NCI-H128 (cell line): ENCODE measurements around the gene NFYB.
"Not testable (repeated sequence)": the region's sequence is repeated elsewhere in the genome, so short reads cannot be mapped to it uniquely, and the experiment has no call there.

ENCODE experiments used
- DNase-seq: peaks from one replicate; lab custom pipeline; 2025; ENCODE audit not compliant: unreplicated experiment; lab: John Stamatoyannopoulos, UW

The NFYB gene

GRCh38 chr12:104121001-104121400, 17.0 kb downstream of the NFYB start:
- no peak for DNase-seq

DNA sequence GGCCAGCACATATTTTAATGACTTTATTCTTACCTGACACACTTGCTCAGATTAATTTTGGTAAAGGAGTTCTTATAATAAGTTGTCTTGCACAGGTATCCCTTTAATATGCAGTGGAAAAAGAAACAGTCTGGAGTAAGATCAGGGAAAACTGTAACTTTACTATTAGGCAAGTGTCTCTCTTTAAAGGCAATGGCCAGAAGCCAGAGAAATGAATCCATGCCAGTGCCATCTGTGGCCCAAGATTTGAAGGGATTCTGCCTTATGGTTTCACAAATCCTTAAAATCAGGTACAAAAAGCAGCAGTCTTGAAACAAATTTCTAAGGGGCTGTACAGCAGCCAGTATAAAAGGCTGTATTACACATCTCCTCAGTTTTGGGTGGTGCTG, 22.4 kb downstream of the NFYB start:
- DNase-seq, result no peak

DNA sequence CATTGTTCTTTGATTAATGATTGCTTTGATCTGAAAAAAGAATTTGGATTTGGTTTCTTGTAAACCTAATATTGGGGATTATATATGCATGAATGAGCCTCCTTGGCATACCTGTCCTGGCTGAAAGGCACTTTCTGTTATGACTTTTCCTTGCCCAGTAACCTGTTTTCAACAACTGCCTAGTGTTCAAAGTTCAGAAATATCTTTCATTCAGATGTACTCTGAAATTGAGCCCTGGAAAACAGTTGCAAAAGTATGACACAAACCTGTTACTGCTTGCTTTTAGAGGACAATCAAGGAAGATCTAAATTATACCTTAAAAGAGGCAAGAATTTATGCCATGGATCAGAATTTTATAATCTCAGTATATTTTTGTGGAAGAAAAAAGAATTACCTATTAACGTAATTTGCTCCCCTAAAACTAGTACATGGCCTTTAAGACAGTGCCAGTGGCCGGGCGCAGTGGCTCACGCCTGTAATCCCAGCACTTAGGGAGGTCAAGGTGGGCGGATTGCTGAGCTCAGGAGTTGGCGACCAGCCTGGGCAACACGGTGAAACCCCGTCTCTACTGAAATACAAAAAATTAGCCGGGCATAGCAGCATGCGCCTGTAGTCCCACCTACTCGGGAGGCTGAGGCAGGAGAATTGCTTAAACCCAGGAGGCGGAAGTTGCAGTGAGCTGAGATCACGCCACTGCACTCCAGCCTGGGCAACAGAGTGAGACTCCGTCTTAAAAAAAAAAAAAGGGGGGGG, 23.0 kb downstream of the NFYB start:
- DNase-seq, result not testable (repeated sequence)

DNA sequence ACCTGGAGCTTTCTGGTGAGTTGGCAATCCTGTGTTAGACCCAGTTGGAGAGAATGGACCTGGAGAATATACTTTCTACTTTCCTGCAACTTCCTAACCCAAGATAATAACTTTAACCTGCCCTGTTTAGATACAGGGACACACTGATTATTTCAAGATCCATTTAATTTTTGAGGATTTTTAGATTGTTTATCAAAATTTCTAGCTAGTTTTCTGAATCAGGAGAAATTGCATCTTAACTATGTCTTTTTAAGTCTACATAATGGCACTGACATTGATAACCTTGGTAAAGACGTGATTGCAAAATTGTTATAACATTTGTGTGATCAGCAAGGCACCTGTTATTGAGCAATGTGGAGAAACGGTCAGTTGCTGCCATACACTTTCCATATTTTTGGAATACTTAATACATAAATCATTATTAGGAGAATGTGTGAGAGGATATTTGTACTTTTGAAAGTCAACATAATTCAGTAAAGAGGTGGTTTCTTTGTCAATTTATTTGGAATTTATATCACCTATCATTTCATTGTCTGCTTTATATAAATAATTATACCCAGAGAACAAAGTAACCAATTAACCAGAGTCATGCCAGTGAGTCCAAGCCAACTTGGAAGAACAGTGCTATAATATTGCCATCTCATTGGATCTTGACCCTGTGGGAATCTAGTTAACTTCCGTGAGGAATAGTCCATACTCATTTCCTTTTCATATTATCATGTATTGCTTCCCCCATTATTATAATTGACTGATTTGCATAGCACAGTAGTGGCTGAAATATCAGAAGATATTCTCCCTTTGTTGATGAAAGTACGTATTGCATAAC, 28.4 kb downstream of the NFYB start:
- DNase-seq, result no peak

DNA sequence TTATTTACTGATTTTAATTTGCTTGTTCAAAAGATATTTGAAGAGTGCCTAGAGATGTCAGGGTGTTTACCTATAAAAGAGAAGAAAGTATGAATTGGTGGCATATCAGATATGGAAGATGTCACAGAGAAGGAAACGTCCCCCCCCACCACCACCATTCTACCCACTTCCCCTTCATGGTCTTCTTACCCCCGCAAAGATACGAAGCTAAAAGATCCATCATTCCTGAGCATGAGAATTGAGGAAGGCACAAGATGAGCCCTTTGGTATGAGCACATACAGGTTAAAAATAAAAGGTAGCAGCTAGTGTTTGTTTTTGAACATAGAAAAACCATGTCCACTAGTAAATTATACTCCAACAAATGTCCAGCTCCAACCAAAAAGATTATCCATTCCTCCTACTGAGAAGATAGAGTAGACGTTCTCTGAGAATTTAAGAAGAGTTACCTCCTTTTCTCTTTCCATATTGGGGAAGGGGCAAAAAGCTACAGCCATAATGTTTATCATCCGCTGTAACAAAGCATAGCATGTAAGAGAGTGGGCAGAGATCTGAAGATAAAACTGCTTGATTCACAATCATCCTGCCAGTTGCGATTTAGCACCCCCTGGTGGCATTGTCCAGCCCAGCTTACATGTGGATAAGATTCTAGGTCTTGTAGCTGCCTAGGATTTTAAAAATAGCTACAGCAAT, 29.1 kb downstream of the NFYB start:
- peak; percentile 84 for DNase-seq

GRCh38 chr12:104106965-104107364, 31.0 kb downstream of the NFYB start:
- no peak for DNase-seq

DNA sequence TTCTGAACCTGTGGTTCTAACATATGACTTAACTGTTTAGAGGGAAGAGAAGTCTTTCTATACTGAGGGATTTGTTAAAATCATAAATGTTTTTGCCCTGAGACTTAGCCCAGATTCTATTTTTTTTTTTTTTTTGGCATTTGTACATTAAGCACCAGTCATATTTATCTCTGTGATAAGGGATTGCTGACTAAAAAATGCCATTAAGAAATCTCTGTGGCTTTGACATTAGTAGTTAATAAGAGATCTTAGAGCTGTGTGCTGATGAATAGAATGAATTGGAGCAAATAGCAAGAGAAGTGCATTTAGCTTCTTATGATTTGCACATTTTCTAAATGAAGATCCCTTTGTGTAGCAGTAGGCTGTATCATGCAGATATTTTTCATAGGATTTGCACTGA, 32.5 kb downstream of the NFYB start:
- DNase-seq, result no peak

- no peak for DNase-seq
Observed at GRCh38 chr12:104097954-104098353, 40.1 kb downstream of the NFYB start.

GRCh38 chr12:104095289-104095688, 42.7 kb downstream of the NFYB start:
- no peak for DNase-seq

GRCh38 chr12:104094284-104094683, 43.7 kb downstream of the NFYB start:
- DNase-seq, result no peak

GRCh38 chr12:104091136-104091535, 46.9 kb downstream of the NFYB start:
- no peak for DNase-seq

DNA sequence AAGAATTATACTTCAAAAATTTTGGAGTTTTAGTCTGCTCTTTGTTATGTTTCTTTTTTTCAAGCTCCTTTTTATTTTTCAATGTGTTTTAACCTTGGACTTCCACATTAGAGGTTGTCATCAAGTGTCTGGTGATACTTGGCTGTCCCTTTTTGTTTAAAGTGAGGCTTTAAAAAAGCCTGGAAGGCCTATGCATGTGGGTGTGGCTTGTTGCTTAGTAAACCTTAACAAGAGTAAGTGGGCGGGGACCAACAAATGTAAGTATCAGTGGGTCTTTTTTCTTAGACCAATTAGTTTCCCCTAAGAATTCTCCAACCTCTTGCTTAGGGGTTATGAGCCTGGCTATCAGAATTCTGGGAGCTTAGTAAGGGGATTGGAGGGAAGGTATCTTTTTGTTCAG, 47.3 kb downstream of the NFYB start:
- DNase-seq, result no peak

DNA sequence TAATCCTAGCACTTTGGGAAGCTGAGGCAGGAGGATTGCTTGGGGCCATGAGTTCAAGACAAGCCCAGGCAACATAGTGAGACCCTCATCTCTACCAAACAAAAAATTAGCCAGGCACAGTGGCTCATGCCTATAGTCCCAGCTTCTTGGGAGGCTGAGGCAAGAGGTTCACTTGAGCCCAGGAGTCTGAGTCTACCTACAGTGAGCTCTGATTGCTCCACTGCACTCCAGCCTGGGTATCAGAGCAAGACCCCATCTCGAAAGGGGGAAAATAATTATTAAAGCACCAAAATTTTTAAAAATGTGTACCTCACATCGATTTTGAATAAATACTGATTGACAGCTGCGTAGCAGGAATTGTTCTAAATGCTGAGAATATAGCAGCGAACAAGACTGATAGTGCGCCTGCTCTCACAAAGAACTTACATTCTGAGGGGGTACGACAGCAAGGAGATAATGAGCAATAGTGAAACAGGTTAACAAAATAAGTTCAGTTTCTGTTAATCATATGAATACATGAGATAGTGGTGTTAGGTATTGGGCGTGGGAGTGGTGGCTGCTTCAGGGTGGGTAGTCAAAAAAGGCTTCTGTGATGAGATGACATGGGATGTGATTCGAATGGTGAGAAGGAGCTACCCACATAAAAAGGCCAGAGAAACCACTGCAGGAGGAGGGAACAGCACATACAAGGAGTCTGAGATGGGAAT, 54.1 kb downstream of the NFYB start:
- DNase-seq, result no peak

- DNase-seq, result no peak
Observed at GRCh38 chr12:104080764-104081163, 57.2 kb downstream of the NFYB start.

- DNase-seq, result no peak
Observed at GRCh38 chr12:104079024-104079423, 59.0 kb downstream of the NFYB start.

- DNase-seq, result no peak
Observed at GRCh38 chr12:104073699-104074098, 64.3 kb downstream of the NFYB start.

DNA sequence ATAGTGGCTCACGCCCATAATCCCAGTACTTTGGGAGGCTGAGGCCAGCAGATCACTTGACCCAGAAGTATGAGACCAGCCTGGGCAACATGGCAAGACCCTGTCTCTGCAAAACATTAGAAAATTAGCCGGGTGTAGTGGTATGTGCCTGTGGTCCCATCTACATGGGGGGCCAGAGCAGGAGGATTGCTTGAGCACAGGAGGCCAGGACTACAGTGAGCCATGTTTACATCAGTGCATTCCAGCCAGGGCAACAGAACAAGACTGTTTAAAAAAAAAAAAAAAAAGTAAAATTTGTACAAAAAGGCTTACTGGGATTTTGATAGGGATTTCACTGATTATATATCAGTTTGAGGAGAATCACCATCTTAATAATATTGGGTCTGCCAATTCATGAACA, 65.9 kb downstream of the NFYB start:
- DNase-seq, result no peak
